ENCODE data around the gene APLP2.

The APLP2 gene

GRCh38 chr11:130092661-130093060, 23.0 kb downstream of the APLP2 start:
- DNase-seq (ENCODE audit: low spot score), result no peak
- TF ChIP-seq CTCF (IDR thresholded peaks at IDR 0.05; ENCODE audit: borderline replicate concordance, control extremely low read depth, extremely low read depth, insufficient read depth, missing control alignments), result no peak
- in situ Hi-C loops (cut with MboI; ENCODE audit: low sequenced_read_pairs, unreplicated experiment), result no loop called here

- in situ Hi-C loops (cut with MboI; ENCODE audit: low sequenced_read_pairs, unreplicated experiment), result no loop called here
- no peak for DNase-seq (ENCODE audit: low spot score)
- no peak for TF ChIP-seq CTCF (IDR thresholded peaks at IDR 0.05; ENCODE audit: borderline replicate concordance, control extremely low read depth, extremely low read depth, insufficient read depth, missing control alignments)
These were observed 24.9 kb downstream of the APLP2 start for GRCh38 chr11:130094614-130095013.

GRCh38 chr11:130095326-130095725, 25.6 kb downstream of the APLP2 start:
- no peak for TF ChIP-seq CTCF (IDR thresholded peaks at IDR 0.05; ENCODE audit: borderline replicate concordance, control extremely low read depth, extremely low read depth, insufficient read depth, missing control alignments)
- no peak for DNase-seq (ENCODE audit: low spot score)
- in situ Hi-C loops (cut with MboI; ENCODE audit: low sequenced_read_pairs, unreplicated experiment), result no loop called here

GRCh38 chr11:130096042-130096441, 26.3 kb downstream of the APLP2 start:
- no peak for DNase-seq (ENCODE audit: low spot score)
- in situ Hi-C loops (cut with MboI; ENCODE audit: low sequenced_read_pairs, unreplicated experiment), result no loop called here
- TF ChIP-seq CTCF (IDR thresholded peaks at IDR 0.05; ENCODE audit: borderline replicate concordance, control extremely low read depth, extremely low read depth, insufficient read depth, missing control alignments), result no peak

GRCh38 chr11:130096823-130097222, 27.1 kb downstream of the APLP2 start:
- TF ChIP-seq CTCF (IDR thresholded peaks at IDR 0.05; ENCODE audit: borderline replicate concordance, control extremely low read depth, extremely low read depth, insufficient read depth, missing control alignments), result no peak
- in situ Hi-C loops (cut with MboI; ENCODE audit: low sequenced_read_pairs, unreplicated experiment), result no loop called here
- no peak for DNase-seq (ENCODE audit: low spot score)

GRCh38 chr11:130097285-130097684, 27.6 kb downstream of the APLP2 start:
- in situ Hi-C loops (cut with MboI; ENCODE audit: low sequenced_read_pairs, unreplicated experiment), result no loop called here

More at GRCh38 chr11:130097285-130097684, 27.6 kb downstream of the APLP2 start:
- no peak for DNase-seq (ENCODE audit: low spot score)
- TF ChIP-seq CTCF (IDR thresholded peaks at IDR 0.05; ENCODE audit: borderline replicate concordance, control extremely low read depth, extremely low read depth, insufficient read depth, missing control alignments), result no peak

Data from GM13976 (cell line).